ENCODE results near the gene SPECC1.
A peak's percentile ranks its signal among the peaks of the same experiment; 100 is the strongest.

The SPECC1 gene

DNA sequence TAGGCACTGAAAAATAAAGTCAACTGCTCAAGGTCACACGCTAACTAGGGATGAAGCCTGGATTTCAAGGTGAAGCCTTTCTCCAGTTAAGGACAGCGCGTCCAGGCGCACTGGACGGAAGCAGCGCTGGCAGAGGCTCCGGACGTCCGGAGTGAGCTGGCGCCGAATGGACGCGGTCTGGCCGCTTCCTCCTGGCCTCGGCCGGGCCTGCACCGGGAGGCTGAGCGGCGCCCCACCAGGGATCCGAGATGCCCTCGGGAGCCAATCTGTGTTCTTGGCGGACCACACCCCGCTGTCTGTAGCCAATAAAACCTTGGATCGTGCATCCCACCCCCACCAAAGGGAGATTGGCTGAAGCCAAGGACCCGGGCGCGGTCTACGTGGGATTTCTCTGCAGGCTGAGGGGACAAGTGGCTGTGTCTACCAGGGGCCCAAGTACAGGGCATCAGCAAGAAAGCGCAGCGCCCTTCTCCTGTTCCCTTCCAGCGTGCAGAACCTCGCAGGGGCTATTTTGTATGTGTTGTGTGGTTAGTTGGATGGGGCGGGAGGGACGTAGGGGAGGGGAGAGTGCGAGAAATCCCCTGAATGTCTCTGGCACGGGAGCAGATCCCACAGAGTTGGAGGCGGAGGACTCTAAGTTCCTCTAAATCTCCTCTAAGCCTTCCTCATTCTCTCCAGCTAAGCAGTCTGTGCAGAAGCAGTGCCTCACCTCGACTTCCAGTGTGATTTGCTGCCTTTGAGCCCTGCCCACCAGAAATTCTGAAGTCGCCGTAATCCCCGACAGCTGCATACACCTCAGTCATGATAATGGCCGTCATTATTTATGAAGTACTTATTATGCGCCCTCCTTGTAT is 29.0 kb upstream of the SPECC1 start:
- H3K4me3 ChIP-seq = peak overlapping the region; percentile 29
- H3K27ac ChIP-seq = peak overlapping the region in 1 of 2 donors; percentile 59
- TF ChIP-seq, protein P1, sequence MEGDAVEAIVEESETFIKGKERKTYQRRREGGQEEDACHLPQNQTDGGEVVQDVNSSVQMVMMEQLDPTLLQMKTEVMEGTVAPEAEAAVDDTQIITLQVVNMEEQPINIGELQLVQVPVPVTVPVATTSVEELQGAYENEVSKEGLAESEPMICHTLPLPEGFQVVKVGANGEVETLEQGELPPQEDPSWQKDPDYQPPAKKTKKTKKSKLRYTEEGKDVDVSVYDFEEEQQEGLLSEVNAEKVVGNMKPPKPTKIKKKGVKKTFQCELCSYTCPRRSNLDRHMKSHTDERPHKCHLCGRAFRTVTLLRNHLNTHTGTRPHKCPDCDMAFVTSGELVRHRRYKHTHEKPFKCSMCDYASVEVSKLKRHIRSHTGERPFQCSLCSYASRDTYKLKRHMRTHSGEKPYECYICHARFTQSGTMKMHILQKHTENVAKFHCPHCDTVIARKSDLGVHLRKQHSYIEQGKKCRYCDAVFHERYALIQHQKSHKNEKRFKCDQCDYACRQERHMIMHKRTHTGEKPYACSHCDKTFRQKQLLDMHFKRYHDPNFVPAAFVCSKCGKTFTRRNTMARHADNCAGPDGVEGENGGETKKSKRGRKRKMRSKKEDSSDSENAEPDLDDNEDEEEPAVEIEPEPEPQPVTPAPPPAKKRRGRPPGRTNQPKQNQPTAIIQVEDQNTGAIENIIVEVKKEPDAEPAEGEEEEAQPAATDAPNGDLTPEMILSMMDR (IDR thresholded peaks at IDR 0.05) = no peak
- no peak for DNase-seq (ENCODE audit: low spot score)

DNA sequence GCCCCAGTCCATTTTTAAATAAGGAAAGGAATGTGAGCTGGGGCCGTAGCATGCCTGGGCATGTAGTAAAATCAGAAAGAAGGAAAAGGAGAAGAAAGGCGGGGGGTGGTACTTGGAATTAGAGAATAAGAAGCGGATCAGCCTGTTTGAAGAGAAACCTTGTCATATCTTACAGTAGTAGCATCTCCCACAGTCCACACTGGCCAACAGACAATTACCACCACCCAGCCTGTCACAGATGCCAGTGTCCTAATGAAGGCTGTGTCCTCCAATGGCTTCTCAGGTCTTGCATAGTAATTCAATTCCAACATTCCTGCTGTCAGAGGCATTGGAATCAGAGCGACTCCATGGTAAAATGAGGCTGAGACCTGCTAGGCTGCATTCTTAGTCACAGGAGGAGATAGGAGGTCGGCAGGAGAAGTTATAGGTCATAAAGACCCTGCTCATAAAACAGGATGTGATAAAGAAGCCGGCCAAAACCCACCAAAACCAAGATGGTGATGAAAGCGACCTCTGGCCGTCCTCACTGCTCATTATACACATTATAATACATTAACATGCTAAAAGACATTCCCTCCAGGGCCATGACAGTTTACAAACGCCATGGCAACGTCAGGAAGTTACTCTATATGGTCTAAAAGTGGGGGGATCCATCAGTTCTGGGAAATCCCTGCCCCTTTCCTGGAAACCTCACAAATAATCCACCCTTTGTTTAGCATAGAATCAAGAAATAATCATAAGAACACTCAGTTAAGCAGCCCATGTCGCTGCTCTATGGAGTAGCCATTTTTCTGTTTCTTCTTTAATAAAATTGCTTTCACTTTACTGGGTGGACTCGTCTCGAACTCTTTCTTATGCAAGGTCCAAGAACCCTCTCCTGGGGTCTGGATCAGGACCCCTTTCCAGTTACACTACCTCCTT is 22.0 kb upstream of the SPECC1 start:
- no peak overlapping the region for H3K27ac ChIP-seq
- TF ChIP-seq, protein P1 (IDR thresholded peaks at IDR 0.05) = no peak

DNA sequence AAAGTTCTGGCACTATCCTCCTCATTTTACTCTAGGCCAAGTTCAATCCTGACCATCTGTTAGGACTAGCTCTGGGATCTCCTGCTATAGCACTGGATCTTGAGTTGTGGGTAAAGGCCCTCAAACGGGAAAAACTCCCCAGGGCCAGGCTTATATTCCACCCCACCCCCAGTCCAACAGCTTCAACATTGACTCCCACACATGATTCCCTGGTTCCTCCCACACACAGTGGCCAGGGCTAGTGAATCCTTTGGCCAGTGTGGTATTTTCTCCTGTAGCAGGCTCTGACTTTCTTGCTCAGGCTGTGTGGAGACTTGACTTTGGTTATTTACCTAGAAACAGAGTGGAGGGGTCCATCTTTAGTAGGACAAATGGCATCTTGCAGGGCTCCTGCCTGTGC is 21.3 kb upstream of the SPECC1 start:
- TF ChIP-seq, protein P1 (IDR thresholded peaks at IDR 0.05) = no peak

More for the DNA sequence above, 22.0 kb upstream of the SPECC1 start:
- no peak overlapping the region for H3K4me3 ChIP-seq
- DNase-seq (ENCODE audit: low spot score) = peak; percentile 16

DNA sequence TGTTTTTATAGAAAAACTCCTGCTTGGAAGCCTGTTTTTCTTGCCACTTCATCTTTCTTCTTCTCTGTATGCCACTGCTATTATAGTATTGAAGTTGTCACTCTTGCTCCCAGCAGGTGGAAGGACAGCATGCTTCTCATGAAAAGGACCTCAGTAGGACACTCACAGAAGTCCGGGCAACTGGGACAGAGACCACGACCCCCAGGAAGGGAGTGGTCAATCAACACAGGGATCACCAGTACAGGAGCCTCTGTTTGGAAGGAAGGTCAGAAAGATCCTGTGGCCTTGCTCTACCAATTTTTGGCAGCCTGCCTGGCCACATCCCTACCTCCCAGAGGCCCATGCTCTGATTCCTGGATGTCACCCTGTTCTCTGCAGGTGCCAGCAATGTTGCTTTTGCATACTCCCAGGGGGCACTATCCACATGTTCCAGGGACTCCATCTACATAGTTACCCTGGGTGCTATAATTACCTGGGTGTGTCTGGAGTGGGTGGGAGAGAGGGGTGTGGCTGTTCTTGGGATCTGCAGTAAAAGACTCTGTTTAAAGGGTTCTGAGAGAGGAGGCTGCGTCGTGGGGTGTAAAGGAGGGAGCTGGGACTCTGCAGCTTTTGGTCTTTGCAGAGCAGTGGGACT is 17.8 kb upstream of the SPECC1 start:
- DNase-seq (ENCODE audit: low spot score) = peak; percentile 58
- no peak overlapping the region for H3K27ac ChIP-seq
- TF ChIP-seq, protein P1 (IDR thresholded peaks at IDR 0.05) = no peak

More for the DNA sequence above, 21.3 kb upstream of the SPECC1 start:
- no peak overlapping the region for H3K27ac ChIP-seq
- DNase-seq (ENCODE audit: low spot score) = peak; percentile 16
- H3K4me3 ChIP-seq = no peak overlapping the region

DNA sequence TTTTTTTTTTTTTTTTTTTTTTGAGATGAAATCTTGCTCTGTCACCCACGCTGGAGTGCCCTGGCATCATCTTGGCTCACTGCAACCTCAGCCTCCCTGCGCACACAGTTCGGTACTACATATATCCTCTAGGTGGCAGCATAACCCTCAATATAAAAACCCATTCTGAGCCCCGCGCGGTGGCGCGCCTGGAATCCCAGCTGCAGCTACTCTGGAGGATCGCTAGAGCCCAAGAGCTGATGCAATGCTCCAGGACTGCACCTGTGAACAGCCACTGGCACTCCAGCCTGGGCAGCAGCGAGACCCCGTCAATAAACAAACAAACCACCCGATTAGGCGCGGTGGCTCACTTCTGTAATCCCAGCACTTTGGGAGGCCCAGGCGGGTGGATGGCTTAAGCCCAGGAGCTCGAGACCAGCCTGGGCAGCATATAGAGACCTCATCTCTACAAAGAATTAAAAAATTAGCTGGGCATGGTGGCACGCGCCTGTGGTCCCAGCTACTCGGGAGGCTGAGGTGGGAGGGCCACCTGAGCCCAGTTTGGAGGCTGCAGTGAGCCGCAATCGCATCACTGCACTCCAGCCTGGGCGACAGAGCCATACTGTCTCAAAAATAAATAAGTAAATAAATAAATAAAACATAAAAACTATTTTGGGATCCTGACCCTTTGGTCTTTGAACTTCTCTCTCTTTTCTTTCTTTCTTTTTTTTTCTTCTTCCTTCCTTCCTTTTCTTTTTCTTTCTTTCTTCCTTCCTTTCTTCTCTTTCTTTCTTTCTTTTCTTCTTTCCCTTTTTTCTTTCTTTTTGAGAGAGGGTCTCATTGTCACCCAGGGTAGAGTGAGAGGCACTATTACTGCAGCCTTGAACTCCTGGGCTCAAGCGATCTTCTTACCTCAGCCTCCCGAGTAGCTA is 16.1 kb upstream of the SPECC1 start:
- peak; percentile 90 for DNase-seq (ENCODE audit: low spot score)
- Histone ChIP-seq H3K4me3 (peak overlapping the region; percentile 8), H3K27ac (no peak overlapping the region)
- TF ChIP-seq, protein P1 (IDR thresholded peaks at IDR 0.05) = peak; percentile 39

More for the DNA sequence above, 17.8 kb upstream of the SPECC1 start:
- H3K4me3 ChIP-seq = no peak overlapping the region

DNA sequence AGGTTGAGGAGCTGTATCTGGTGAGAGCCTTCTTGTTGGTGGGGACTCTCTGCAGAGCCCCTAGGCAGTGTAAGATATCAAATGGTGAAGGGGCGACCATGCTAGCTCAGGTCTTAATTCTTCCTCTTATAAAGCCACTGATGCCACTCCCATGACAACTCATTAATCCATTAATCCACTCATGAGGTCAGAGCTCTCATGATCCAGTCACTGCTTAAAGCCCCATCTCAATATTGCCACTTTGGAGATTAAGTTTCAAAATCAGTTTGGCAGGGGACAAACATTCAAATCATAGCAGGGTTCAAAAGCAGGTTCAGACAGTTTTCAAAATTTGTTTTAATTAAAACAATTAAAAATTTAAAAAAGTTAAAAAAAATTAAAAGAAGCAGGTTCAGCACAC is 13.1 kb upstream of the SPECC1 start:
- DNase-seq (ENCODE audit: low spot score) = no peak
- Histone ChIP-seq H3K27ac (no peak overlapping the region), H3K4me3 (no peak overlapping the region)
- TF ChIP-seq, protein P1 (IDR thresholded peaks at IDR 0.05) = no peak
